Subcutaneous abdominal adipose tissue (tissue), 5 donors: Measurements from ENCODE around the gene TRIM14.

Experiments
- H3K27ac ChIP-seq: one replicate; pipeline ENCODE4 v1.7.0; 2013; ENCODE audit warnings: low read depth, mild to moderate bottlenecking, inconsistent platforms, low read length, moderate library complexity
- H3K27me3 ChIP-seq, 5 donors: one replicate each; pipeline ENCODE4 v1.7.0; 2013; ENCODE audit warnings: low read length in 5 of 5, inconsistent platforms in 1 of 5; ENCODE audit not compliant: control insufficient read depth in 5 of 5, insufficient read depth in 4 of 5
- H3K36me3 ChIP-seq, 5 donors: one replicate each; pipeline ENCODE4 v1.7.0; 2013; ENCODE audit warnings: low read length in 5 of 5; ENCODE audit not compliant: control insufficient read depth in 5 of 5, insufficient read depth in 5 of 5
- H3K4me1 ChIP-seq, 5 donors: one replicate each; pipeline ENCODE4 v1.7.0; 2013; ENCODE audit warnings: low read length in 5 of 5, mild to moderate bottlenecking in 3 of 5, moderate library complexity in 1 of 5; ENCODE audit not compliant: control insufficient read depth in 5 of 5, insufficient read depth in 5 of 5
- H3K4me3 ChIP-seq, 5 donors: one replicate each; pipeline ENCODE4 v1.7.0; 2013; ENCODE audit warnings: low read length in 5 of 5, low read depth in 1 of 5
- H3K9ac ChIP-seq, 5 donors: one replicate each; pipeline ENCODE4 v1.7.0; 2013; ENCODE audit warnings: low read length in 5 of 5, mild to moderate bottlenecking in 4 of 5, moderate library complexity in 3 of 5
- H3K9me3 ChIP-seq, 5 donors: one replicate each; pipeline ENCODE4 v1.7.0; 2013; ENCODE audit warnings: low read length in 5 of 5; ENCODE audit not compliant: control insufficient read depth in 5 of 5
- donor health status: healthy.
- donor health status: healthy.
- donor health status: healthy.
- donor health status: healthy.
- donor health status: healthy.

The TRIM14 gene

GRCh38 chr9:98142925-98143481, 24.0 kb upstream of the TRIM14 start:
- Histone ChIP-seq H3K27me3 (no peaks in the 10 kb centered on the region), H3K4me1 (peaks cover 0 to 6% (median 3%) of the 10 kb centered on the region in 5 donors), H3K9me3 (no peaks in the 10 kb centered on the region), H3K27ac (no peak overlapping the region), H3K4me3 (no peak overlapping the region), H3K9ac (no peak overlapping the region), H3K36me3 (no peaks in the 10 kb centered on the region)

GRCh38 chr9:98142182-98142907, 23.3 kb upstream of the TRIM14 start:
- H3K27ac ChIP-seq = no peak overlapping the region
- no peak overlapping the region for H3K9ac ChIP-seq
- peaks cover 0 to 6% (median 3%) of the 10 kb centered on the region in 5 donors for H3K4me1 ChIP-seq
- H3K4me3 ChIP-seq = peak overlapping the region in 1 of 5 donors; percentile 13
- H3K27me3 ChIP-seq = no peaks in the 10 kb centered on the region
- H3K9me3 ChIP-seq = no peaks in the 10 kb centered on the region
- H3K36me3 ChIP-seq = no peaks in the 10 kb centered on the region

DNA sequence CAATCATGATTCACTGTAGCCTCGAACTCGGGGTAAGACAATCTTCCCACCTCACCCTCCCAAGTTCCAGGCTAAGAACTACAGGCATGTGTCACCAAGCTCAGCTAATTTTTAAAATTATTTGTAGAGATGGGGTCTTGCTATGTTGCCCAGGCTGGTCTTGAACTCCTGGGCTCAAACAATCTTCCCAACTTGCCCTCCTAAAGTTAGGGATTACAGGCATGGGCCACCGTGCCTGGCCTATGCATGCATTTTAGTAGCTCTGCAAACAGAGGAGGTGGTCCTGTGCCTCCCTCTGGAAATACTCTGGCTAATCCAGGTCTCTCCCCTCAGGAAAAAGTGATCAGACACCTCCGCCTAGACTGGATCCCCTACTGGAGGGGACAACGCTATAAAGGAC, 21.5 kb upstream of the TRIM14 start:
- no peak overlapping the region for H3K4me3 ChIP-seq
- H3K9me3 ChIP-seq = no peaks in the 10 kb centered on the region
- no peak overlapping the region for H3K27ac ChIP-seq
- H3K9ac ChIP-seq = no peak overlapping the region
- no peaks in the 10 kb centered on the region for H3K27me3 ChIP-seq
- H3K36me3 ChIP-seq = no peaks in the 10 kb centered on the region
- H3K4me1 ChIP-seq = peaks cover 0 to 6% (median 3%) of the 10 kb centered on the region in 5 donors

GRCh38 chr9:98136489-98136888, 17.5 kb upstream of the TRIM14 start:
- H3K27ac ChIP-seq = no peak overlapping the region
- H3K9ac ChIP-seq = no peak overlapping the region
- no peak overlapping the region for H3K4me3 ChIP-seq
- no peaks in the 10 kb centered on the region for H3K9me3 ChIP-seq
- H3K4me1 ChIP-seq = no peaks in the 10 kb centered on the region
- H3K27me3 ChIP-seq = no peaks in the 10 kb centered on the region
- H3K36me3 ChIP-seq = no peaks in the 10 kb centered on the region

GRCh38 chr9:98135938-98136337, 16.9 kb upstream of the TRIM14 start:
- Histone ChIP-seq H3K27ac (no peak overlapping the region), H3K36me3 (no peaks in the 10 kb centered on the region), H3K9me3 (no peaks in the 10 kb centered on the region), H3K9ac (no peak overlapping the region), H3K27me3 (no peaks in the 10 kb centered on the region), H3K4me3 (no peak overlapping the region), H3K4me1 (no peaks in the 10 kb centered on the region)

GRCh38 chr9:98135558-98135934, 16.5 kb upstream of the TRIM14 start:
- Histone ChIP-seq H3K9me3 (no peaks in the 10 kb centered on the region), H3K36me3 (no peaks in the 10 kb centered on the region), H3K9ac (no peak overlapping the region), H3K4me1 (no peaks in the 10 kb centered on the region), H3K4me3 (no peak overlapping the region), H3K27me3 (no peaks in the 10 kb centered on the region), H3K27ac (no peak overlapping the region)

DNA sequence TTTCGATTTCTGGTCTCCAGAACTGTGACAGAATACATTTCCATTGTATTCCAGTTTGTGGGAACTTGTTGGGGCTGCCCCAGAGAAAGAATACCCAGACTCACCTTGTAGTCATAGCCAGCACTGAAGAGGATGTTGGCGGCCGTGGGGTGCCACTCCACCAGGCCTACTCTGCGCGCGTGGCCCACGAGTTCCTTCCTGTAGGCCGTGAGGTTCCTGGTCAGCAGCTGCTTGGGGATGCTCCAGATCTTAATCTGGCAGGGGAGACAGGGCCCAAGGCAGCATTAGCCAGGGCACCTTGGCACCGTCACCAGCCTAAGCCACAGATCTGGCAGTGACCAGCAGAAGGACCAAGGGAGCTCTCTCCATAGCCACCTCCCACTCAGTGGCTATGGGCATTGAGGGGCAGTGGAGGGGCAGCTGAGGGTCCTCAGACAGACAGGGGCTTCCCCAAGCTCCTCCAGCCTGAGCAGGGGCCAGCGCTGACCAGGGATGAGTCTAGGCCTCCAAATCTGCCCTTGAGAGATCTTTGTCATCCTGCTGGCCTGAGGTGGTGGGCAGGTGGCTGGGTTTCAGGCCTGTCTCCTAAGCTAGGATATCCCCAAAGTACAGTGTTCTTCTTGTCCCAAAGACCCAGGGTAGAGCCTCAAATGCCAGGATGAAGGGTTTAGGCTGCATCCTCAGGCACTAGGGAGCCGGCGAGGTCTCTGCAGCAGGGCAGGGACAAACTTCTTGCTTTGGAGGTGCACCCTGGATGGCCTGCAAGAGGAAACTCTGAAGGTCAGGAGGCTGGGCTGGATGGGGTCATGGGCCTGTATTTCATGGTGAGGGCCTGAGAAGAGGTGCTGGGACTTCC, 15.9 kb upstream of the TRIM14 start:
- H3K27me3 ChIP-seq = no peaks in the 10 kb centered on the region
- H3K36me3 ChIP-seq = no peaks in the 10 kb centered on the region
- no peaks in the 10 kb centered on the region for H3K9me3 ChIP-seq
- H3K9ac ChIP-seq = no peak overlapping the region
- no peaks in the 10 kb centered on the region for H3K4me1 ChIP-seq
- H3K4me3 ChIP-seq = no peak overlapping the region
- H3K27ac ChIP-seq = no peak overlapping the region

DNA sequence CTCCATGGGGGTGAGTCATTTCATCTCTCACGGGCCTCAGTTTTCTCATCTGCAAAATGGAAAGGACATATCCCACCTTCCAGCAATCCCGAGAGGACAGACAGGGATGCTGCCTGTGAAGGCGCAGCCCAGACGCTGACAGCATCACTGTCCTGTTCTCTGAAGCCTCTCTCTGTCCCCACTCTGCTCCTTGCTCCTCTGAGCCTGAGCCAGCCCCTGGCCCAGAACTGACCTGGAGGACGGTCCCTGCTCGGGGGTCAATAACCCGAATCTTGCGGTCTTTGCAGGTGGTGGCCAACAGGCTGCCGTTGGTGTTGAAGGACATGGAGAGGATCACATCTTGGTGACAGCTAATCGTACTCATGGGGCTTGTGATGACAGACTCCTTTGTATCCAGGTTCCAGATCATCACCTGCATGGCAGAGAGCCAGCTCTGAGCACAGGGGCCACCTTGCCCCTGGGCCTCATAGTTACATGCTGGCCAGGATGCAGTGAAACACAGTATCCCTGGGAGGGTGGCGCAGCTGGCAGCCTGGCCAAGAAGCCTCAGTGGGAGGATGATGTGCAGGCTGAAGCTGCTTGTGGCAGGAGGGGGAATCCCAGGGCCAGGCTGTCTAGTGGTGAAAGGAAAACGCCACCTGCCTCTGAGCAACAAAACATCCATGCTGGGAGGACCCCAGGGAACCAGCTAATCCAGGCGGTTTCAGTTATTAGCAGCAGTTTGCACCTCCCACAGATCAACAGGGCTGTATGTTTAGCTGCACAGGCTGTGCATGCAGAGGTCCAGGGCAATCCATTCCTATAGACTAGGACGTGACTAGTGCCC, 14.0 kb upstream of the TRIM14 start:
- Histone ChIP-seq H3K36me3 (no peaks in the 10 kb centered on the region), H3K27me3 (no peaks in the 10 kb centered on the region), H3K9ac (no peak overlapping the region), H3K4me3 (no peak overlapping the region), H3K4me1 (peaks cover 0 to 12% (median 0%) of the 10 kb centered on the region in 5 donors), H3K27ac (no peak overlapping the region), H3K9me3 (no peaks in the 10 kb centered on the region)

DNA sequence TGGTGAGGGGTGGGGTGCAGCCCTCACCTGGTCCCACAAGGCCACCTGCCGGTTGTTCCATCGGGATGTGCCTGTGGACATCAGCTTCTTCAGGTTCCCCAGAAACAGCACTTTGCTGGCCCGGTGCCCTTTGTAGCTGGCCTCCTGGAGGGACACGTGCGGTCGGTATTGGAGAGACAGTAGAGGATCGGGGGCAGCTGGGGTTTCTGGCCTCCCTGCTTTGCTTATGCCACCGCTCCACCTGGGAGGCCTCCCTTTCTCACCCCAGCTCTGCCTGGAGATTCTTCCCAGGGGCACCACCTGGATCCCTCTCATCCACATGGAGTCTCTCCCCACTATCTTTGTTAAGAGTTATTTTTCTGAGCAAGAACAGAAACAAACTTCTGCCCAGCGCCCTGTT, 13.1 kb upstream of the TRIM14 start:
- no peaks in the 10 kb centered on the region for H3K36me3 ChIP-seq
- peaks cover 0 to 12% (median 0%) of the 10 kb centered on the region in 5 donors for H3K4me1 ChIP-seq
- H3K27me3 ChIP-seq = no peaks in the 10 kb centered on the region
- no peak overlapping the region for H3K9ac ChIP-seq
- no peaks in the 10 kb centered on the region for H3K9me3 ChIP-seq
- no peak overlapping the region for H3K27ac ChIP-seq
- no peak overlapping the region for H3K4me3 ChIP-seq
